Mucosa of descending colon (tissue), 3 donors: ENCODE data around the gene CADM2. TPM values are rescaled to one million over a fixed set of nuclear protein-coding genes. Genes with fewer than 3 reads are reported as not detected.
A peak's percentile ranks its signal among the peaks of the same experiment; 100 is the strongest.

Experiments used
- ATAC-seq: fragments of 200-7000 bp; cut with Tn5 transposase; one replicate; pipeline ENCODE4 v1.9.1; 2020; ENCODE audit warnings: mild to moderate bottlenecking, moderate library complexity
- DNase-seq, 3 donors: peaks; one replicate each; pipeline ENCODE4 v3.0.0-alpha.2; 2020
- H3K36me3 ChIP-seq: fragments of 200-600 bp; one replicate; pipeline ENCODE4 v1.8.0; 2021; ENCODE audit warnings: low read depth, mild to moderate bottlenecking
- H3K4me1 ChIP-seq: fragments of 200-600 bp; one replicate; pipeline ENCODE4 v1.8.0; 2021; ENCODE audit warnings: low read depth, mild to moderate bottlenecking
- H3K4me3 ChIP-seq: fragments of 200-600 bp; one replicate; pipeline ENCODE4 v1.8.0; 2021; ENCODE audit warnings: mild to moderate bottlenecking
- H3K9me3 ChIP-seq: fragments of 200-600 bp; one replicate; pipeline ENCODE4 v1.8.0; 2021; ENCODE audit warnings: mild to moderate bottlenecking
- intact Hi-C, 2 donors: fragments of 100-400 bp; cut with DNase I in 1 of 2; cut with micrococcal nuclease in 1 of 2; formaldehyde crosslinking; loops; one replicate each; pipeline versions ENCODE4 v1.11.0 to v1.11.1; 2022; cut with DNase I, micrococcal nuclease
- total RNA-seq, 3 donors: library from RNA; stranded (reverse); fragmentation: NEBNext Ultra II Directional in 2 of 3; extraction: Animal tissue kit (Norgen Biotek cat#: 25700) in 2 of 3; gene quantifications; one replicate each; pipeline versions ENCODE4 v1.2.1 to v1.2.4, GENCODE V29; 2021 to 2023
- TF ChIP-seq, protein P1 (sequence below): fragments of 200-600 bp; IDR thresholded peaks from one replicate; pipeline ENCODE4 v1.8.0; 2022; ENCODE audit warnings: antibody characterized with exemption, mild to moderate bottlenecking
- donor health status: DM: no; HTN: no; CAD: no; lungs with moderate emphysema.
- donor health status: DM: no; HTN: no; CAD: no.
- donor health status: DM: no; HTN: yes; CAD: no.

Gene CADM2
- total RNA-seq, 3 donors from 2014 or later: 0.67 to 12.8 (median 1.2) TPM

DNA sequence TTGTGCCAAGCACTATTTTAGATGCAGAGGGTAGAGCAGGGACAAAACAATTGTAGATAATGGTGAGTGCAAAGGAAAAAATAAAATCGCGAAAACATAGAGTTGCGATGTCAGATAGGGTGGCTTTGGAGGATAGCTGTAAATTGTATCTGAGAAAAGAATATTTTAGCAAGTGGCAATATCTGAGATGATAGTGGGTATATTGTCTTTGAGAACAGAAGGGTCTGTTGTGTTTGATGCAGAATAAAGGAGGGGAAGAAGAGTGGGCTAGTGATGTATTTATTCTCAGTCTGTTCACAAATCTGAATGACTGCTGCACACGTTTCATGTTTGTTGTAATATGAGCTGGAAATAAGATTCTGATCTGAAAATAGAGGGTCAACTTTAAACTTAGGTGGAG is 396.8 kb downstream of the CADM2 start:
- intact Hi-C loops: no loop called here
- no peak overlapping the region for H3K4me3 ChIP-seq

DNA sequence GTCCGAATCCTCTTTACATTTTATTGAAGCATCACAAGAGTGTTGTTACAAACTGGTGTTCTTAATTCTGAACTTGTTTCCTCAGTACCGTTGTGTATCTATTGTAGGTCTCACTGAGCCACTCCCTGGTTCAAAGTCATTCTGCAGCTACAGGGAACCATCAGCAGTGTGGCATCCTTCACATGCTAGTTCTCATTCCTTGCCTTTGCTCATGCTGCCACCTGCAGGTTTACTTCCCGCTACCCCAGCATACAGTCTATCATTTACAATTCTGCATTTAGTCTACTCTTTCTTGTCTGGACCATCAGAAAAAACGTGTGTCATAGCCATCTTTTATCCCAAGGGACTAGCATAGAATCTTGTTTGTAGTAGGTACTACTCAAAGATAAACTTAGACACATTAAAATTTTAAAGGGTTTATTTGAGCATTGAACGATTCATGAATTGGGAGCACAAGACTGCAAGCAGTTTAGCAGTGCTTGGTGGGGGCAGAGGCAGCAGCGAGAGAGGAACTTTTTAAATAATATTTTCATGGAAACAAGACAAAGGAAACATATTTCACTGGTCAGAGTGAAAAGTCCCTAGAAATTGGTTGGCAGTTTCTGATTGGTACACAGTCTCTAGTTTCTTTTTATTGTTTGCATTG is 402.1 kb downstream of the CADM2 start:
- H3K4me3 ChIP-seq: no peak overlapping the region
- DNase-seq (peak in 2 of 3 donors; percentile 56 to 80), ATAC-seq (peak; percentile 84)
- H3K4me1 ChIP-seq: no peaks in the 10 kb centered on the region
- no peaks in the 10 kb centered on the region for H3K36me3 ChIP-seq
- intact Hi-C loops: no loop called here
- no peaks in the 10 kb centered on the region for H3K9me3 ChIP-seq
- TF ChIP-seq, protein P1, sequence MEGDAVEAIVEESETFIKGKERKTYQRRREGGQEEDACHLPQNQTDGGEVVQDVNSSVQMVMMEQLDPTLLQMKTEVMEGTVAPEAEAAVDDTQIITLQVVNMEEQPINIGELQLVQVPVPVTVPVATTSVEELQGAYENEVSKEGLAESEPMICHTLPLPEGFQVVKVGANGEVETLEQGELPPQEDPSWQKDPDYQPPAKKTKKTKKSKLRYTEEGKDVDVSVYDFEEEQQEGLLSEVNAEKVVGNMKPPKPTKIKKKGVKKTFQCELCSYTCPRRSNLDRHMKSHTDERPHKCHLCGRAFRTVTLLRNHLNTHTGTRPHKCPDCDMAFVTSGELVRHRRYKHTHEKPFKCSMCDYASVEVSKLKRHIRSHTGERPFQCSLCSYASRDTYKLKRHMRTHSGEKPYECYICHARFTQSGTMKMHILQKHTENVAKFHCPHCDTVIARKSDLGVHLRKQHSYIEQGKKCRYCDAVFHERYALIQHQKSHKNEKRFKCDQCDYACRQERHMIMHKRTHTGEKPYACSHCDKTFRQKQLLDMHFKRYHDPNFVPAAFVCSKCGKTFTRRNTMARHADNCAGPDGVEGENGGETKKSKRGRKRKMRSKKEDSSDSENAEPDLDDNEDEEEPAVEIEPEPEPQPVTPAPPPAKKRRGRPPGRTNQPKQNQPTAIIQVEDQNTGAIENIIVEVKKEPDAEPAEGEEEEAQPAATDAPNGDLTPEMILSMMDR: no peak

More for the DNA sequence above, 396.8 kb downstream of the CADM2 start:
- ATAC-seq (no peak), DNase-seq (no peak)
- TF ChIP-seq, protein P1: no peak
- no peaks in the 10 kb centered on the region for H3K9me3 ChIP-seq
- no peaks in the 10 kb centered on the region for H3K4me1 ChIP-seq
- no peaks in the 10 kb centered on the region for H3K36me3 ChIP-seq

DNA sequence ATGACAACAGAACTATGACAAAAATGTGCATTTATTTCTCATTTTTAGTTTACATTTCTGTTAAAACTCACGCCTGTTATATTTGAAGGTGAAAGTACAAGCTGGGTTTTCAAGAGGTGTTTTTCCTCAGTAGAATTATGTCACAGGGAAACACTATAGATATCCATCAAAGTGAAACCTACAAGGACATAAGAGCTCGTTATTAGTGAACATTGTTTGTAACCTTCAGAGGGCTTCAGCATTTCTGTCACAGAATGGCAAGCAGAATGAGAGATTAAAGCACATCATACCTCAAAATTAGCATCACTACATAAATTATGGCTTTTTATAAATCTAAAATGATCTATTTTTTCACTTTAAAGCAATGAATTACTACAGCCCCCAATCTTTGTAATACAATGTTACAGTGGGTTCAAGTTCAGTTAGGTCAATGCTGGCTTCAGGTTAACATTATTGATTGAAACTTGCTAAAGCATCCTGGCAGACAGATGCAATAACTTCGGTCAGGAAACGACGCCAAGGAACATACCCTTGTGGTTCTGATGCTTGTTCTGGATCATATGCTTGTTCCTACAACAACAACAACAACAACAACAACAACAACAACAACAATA is 405.6 kb downstream of the CADM2 start:
- ATAC-seq: no peak
- TF ChIP-seq, protein P1: no peak
- Histone ChIP-seq H3K4me1 (no peaks in the 10 kb centered on the region), H3K36me3 (no peaks in the 10 kb centered on the region), H3K9me3 (no peaks in the 10 kb centered on the region), H3K4me3 (no peak overlapping the region)
- intact Hi-C loops: no loop called here
- no peak for DNase-seq

- no peaks in the 10 kb centered on the region for H3K4me1 ChIP-seq
- no peaks in the 10 kb centered on the region for H3K36me3 ChIP-seq
- ATAC-seq (no peak), DNase-seq (no peak)
- TF ChIP-seq, protein P1: no peak
- intact Hi-C loops: no loop called here
- H3K4me3 ChIP-seq: no peak overlapping the region
- H3K9me3 ChIP-seq: no peaks in the 10 kb centered on the region
These were observed 411.6 kb downstream of the CADM2 start for GRCh38 chr3:85370341-85370740.

DNA sequence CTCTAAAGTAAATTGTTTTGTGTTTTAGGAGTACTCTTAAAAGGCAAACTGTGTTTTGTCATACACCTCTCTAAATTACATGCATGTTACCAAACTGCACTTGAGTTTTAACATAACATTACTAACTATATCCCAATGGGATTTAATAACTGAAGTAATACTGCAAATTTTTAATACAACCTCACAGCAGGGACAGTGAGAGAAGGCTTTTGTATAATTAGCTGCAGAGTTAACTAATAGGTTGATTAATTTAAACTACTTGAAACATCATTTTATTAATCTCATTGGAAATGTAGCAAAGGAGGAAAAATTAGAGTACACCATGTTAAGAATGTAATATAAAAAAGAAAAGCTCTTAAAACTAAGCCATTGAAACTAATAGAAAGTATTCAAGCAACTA is 417.3 kb downstream of the CADM2 start:
- Histone ChIP-seq H3K9me3 (no peaks in the 10 kb centered on the region), H3K36me3 (no peaks in the 10 kb centered on the region), H3K4me1 (no peaks in the 10 kb centered on the region), H3K4me3 (no peak overlapping the region)
- no peak for ATAC-seq
- intact Hi-C loops: no loop called here
- TF ChIP-seq, protein P1: no peak
- no peak for DNase-seq
